Stimulated activated naive B cell treated with anti-CD40 and anti-IgM and Interleukin-4, amounts not matched to agents 10 μg/mL and 1 μg/mL and 100 μg/mL, for 72 hours (primary cell): ENCODE measurements around the gene TMEM89.

Experiments
- ATAC-seq, 2 donors: fragments of 150-1000 bp; cut with Tn5 transposase; replicated peaks; 2 replicates each; pipeline ENCODE4 v1.10.0; 2021; ENCODE audit warnings: moderate library complexity in 1 of 2
- DNase-seq: peaks from one replicate; pipeline ENCODE4 v3.0.0; 2021
- H3K27ac Mint-ChIP-seq: one replicate; pipeline ENCODE4 v1.8.0; 2022; ENCODE audit warnings: mild to moderate bottlenecking, mixed read lengths
- H3K27me3 Mint-ChIP-seq, 2 donors: one replicate each; pipeline ENCODE4 v1.8.0; 2022; ENCODE audit warnings: mixed read lengths in 2 of 2
- H3K36me3 Mint-ChIP-seq, 2 donors: one replicate each; pipeline ENCODE4 v1.8.0; 2022; ENCODE audit warnings: mixed read lengths in 2 of 2, mild to moderate bottlenecking in 1 of 2
- H3K4me1 Mint-ChIP-seq, 2 donors: one replicate each; pipeline ENCODE4 v1.8.0; 2022; ENCODE audit warnings: mixed read lengths in 2 of 2, mild to moderate bottlenecking in 1 of 2
- H3K4me3 Mint-ChIP-seq, 2 donors: one replicate each; pipeline ENCODE4 v1.8.0; 2022; ENCODE audit warnings: mild to moderate bottlenecking in 2 of 2, mixed read lengths in 2 of 2, moderate library complexity in 1 of 2
- H3K9me3 Mint-ChIP-seq, 2 donors: one replicate each; pipeline ENCODE4 v1.8.0; 2022; ENCODE audit warnings: mixed read lengths in 2 of 2, mild to moderate bottlenecking in 1 of 2

The TMEM89 gene

DNA sequence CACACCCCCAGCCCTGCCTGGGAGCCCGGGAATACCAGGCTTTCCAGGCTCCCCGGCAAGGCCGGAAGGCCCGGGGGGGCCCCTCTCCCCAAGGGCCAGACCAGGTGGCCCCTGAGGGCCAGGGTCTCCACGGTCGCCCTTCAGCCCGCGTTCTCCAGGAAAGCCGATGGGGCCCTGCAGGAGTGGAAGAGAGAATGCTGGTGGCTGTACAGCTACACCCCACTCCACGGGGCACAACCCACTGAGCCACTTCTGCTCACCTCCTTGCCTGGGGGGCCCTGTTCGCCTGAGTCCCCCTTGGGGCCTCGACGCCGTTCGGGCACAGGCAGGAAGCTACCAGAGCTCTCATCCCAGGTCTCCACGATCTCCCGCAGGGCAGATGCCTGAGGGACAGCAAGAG, 46.2 kb downstream of the TMEM89 start:
- no peak overlapping the region for H3K27ac Mint-ChIP-seq
- no peaks in the 10 kb centered on the region for H3K4me1 Mint-ChIP-seq
- no peaks in the 10 kb centered on the region for H3K9me3 Mint-ChIP-seq
- H3K4me3 Mint-ChIP-seq: no peak overlapping the region
- ATAC-seq (no peak), DNase-seq (no peak)
- H3K36me3 Mint-ChIP-seq: no peaks in the 10 kb centered on the region
- H3K27me3 Mint-ChIP-seq: no peaks in the 10 kb centered on the region

- Mint-ChIP-seq H3K4me1 (no peaks in the 10 kb centered on the region), H3K36me3 (peaks cover 0 to 1% of the 10 kb centered on the region in 2 donors), H3K27ac (no peak overlapping the region), H3K27me3 (no peaks in the 10 kb centered on the region), H3K9me3 (no peaks in the 10 kb centered on the region), H3K4me3 (no peak overlapping the region)
- ATAC-seq (no peak), DNase-seq (no peak)
Observed at GRCh38 chr3:48573973-48574585, 47.5 kb downstream of the TMEM89 start.

GRCh38 chr3:48572517-48572916, 49.1 kb downstream of the TMEM89 start:
- Mint-ChIP-seq H3K36me3 (peaks cover 0 to 1% of the 10 kb centered on the region in 2 donors), H3K9me3 (no peaks in the 10 kb centered on the region), H3K27me3 (no peaks in the 10 kb centered on the region), H3K27ac (peak overlapping the region; percentile 10), H3K4me1 (no peaks in the 10 kb centered on the region), H3K4me3 (no peak overlapping the region)
- ATAC-seq (no peak), DNase-seq (no peak)

- no peak overlapping the region for H3K27ac Mint-ChIP-seq
- peaks cover 0 to 1% of the 10 kb centered on the region in 2 donors for H3K36me3 Mint-ChIP-seq
- DNase-seq: no peak
Observed at GRCh38 chr3:48571938-48572337, 49.6 kb downstream of the TMEM89 start.

More at GRCh38 chr3:48571938-48572337, 49.6 kb downstream of the TMEM89 start:
- no peaks in the 10 kb centered on the region for H3K9me3 Mint-ChIP-seq
- ATAC-seq: no peak
- H3K4me3 Mint-ChIP-seq: no peak overlapping the region
- H3K4me1 Mint-ChIP-seq: peaks cover 0 to 2% of the 10 kb centered on the region in 2 donors
- H3K27me3 Mint-ChIP-seq: no peaks in the 10 kb centered on the region
